Measurements from ENCODE around the gene SYT9.

The SYT9 gene

DNA sequence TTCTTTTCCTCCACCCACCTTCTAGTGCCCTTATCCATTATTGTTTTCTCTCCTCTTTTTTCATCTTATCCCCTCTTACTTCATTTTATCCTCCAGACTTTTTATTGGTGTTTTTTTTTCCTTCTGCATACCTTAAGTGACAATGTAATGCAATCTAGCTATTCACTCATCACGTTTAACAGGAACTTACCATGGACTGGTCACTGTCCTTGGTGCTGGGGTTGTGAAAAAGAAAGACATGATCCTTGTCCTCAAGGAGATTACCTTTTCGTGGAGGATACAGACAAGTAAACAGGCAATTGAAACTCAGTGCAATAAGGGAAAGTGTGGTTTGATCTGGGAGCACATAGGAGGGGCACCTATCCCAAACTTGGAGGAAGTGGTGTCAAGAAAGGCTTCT lies 20.7 kb downstream of the SYT9 start:
- H3K27ac ChIP-seq (ENCODE audit: low read depth, low read length) = no peak overlapping the region
- no peak overlapping the region for H3K4me3 ChIP-seq (ENCODE audit: low read depth, low read length)
- H3K9me3 ChIP-seq (ENCODE audit: control insufficient read depth, insufficient read depth, low read depth, low read length) = no peaks in the 10 kb centered on the region
- H3K9ac ChIP-seq (ENCODE audit: low read length) = no peak overlapping the region
- H3K36me3 ChIP-seq (ENCODE audit: control insufficient read depth, insufficient read depth, low read length) = no peaks in the 10 kb centered on the region
- no peaks in the 10 kb centered on the region for H3K27me3 ChIP-seq (ENCODE audit: control insufficient read depth, insufficient read depth, low read length)
- no peaks in the 10 kb centered on the region for H3K4me1 ChIP-seq (ENCODE audit: control insufficient read depth, insufficient read depth, low read length)

- H3K9me3 ChIP-seq (ENCODE audit: control insufficient read depth, insufficient read depth, low read depth, low read length) = no peaks in the 10 kb centered on the region
- H3K27ac ChIP-seq (ENCODE audit: low read depth, low read length) = no peak overlapping the region
- no peaks in the 10 kb centered on the region for H3K4me1 ChIP-seq (ENCODE audit: control insufficient read depth, insufficient read depth, low read length)
- H3K9ac ChIP-seq (ENCODE audit: low read length) = no peak overlapping the region
- H3K27me3 ChIP-seq (ENCODE audit: control insufficient read depth, insufficient read depth, low read length) = no peaks in the 10 kb centered on the region
- no peak overlapping the region for H3K4me3 ChIP-seq (ENCODE audit: low read depth, low read length)
- no peaks in the 10 kb centered on the region for H3K36me3 ChIP-seq (ENCODE audit: control insufficient read depth, insufficient read depth, low read length)
These were observed 23.4 kb downstream of the SYT9 start for GRCh38 chr11:7275133-7275532.

GRCh38 chr11:7278314-7278917 lies 26.7 kb downstream of the SYT9 start:
- no peak overlapping the region for H3K9ac ChIP-seq (ENCODE audit: low read length)
- no peak overlapping the region for H3K4me3 ChIP-seq (ENCODE audit: low read depth, low read length)
- no peaks in the 10 kb centered on the region for H3K4me1 ChIP-seq (ENCODE audit: control insufficient read depth, insufficient read depth, low read length)
- no peak overlapping the region for H3K27ac ChIP-seq (ENCODE audit: low read depth, low read length)
- no peaks in the 10 kb centered on the region for H3K9me3 ChIP-seq (ENCODE audit: control insufficient read depth, insufficient read depth, low read depth, low read length)
- H3K27me3 ChIP-seq (ENCODE audit: control insufficient read depth, insufficient read depth, low read length) = no peaks in the 10 kb centered on the region
- no peaks in the 10 kb centered on the region for H3K36me3 ChIP-seq (ENCODE audit: control insufficient read depth, insufficient read depth, low read length)

GRCh38 chr11:7279676-7280075 lies 28.0 kb downstream of the SYT9 start:
- H3K9ac ChIP-seq (ENCODE audit: low read length) = no peak overlapping the region
- no peaks in the 10 kb centered on the region for H3K36me3 ChIP-seq (ENCODE audit: control insufficient read depth, insufficient read depth, low read length)
- H3K4me3 ChIP-seq (ENCODE audit: low read depth, low read length) = no peak overlapping the region
- no peaks in the 10 kb centered on the region for H3K27me3 ChIP-seq (ENCODE audit: control insufficient read depth, insufficient read depth, low read length)
- no peaks in the 10 kb centered on the region for H3K4me1 ChIP-seq (ENCODE audit: control insufficient read depth, insufficient read depth, low read length)
- H3K9me3 ChIP-seq (ENCODE audit: control insufficient read depth, insufficient read depth, low read depth, low read length) = no peaks in the 10 kb centered on the region
- no peak overlapping the region for H3K27ac ChIP-seq (ENCODE audit: low read depth, low read length)

DNA sequence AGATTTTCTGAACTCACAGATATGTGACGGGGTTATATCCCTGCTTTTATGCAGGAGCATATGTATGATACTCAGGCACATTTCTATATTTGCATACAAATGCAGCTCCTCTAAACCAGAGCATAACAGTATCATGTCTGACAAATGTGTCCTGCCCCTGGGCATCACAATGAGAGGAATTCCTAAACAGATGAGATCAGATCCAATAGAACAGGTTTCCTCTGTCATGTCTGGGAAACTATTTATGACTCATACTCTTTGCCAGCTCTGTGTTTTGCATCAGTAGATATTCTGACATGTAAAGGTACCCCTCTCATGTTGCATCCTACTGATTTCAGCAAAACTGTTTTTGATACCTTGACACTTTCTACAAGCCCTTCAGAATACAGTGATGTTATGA lies 29.4 kb downstream of the SYT9 start:
- Histone ChIP-seq H3K4me1 (ENCODE audit: control insufficient read depth, insufficient read depth, low read length) (no peaks in the 10 kb centered on the region), H3K27me3 (ENCODE audit: control insufficient read depth, insufficient read depth, low read length) (no peaks in the 10 kb centered on the region), H3K4me3 (ENCODE audit: low read depth, low read length) (no peak overlapping the region), H3K9ac (ENCODE audit: low read length) (no peak overlapping the region), H3K27ac (ENCODE audit: low read depth, low read length) (no peak overlapping the region), H3K36me3 (ENCODE audit: control insufficient read depth, insufficient read depth, low read length) (no peaks in the 10 kb centered on the region), H3K9me3 (ENCODE audit: control insufficient read depth, insufficient read depth, low read depth, low read length) (peaks cover 8% of the 10 kb centered on the region)

GRCh38 chr11:7281809-7282208 lies 30.1 kb downstream of the SYT9 start:
- Histone ChIP-seq H3K36me3 (ENCODE audit: control insufficient read depth, insufficient read depth, low read length) (no peaks in the 10 kb centered on the region), H3K4me3 (ENCODE audit: low read depth, low read length) (no peak overlapping the region), H3K9me3 (ENCODE audit: control insufficient read depth, insufficient read depth, low read depth, low read length) (peaks cover 13% of the 10 kb centered on the region), H3K9ac (ENCODE audit: low read length) (no peak overlapping the region), H3K27ac (ENCODE audit: low read depth, low read length) (no peak overlapping the region), H3K4me1 (ENCODE audit: control insufficient read depth, insufficient read depth, low read length) (no peaks in the 10 kb centered on the region), H3K27me3 (ENCODE audit: control insufficient read depth, insufficient read depth, low read length) (no peaks in the 10 kb centered on the region)

DNA sequence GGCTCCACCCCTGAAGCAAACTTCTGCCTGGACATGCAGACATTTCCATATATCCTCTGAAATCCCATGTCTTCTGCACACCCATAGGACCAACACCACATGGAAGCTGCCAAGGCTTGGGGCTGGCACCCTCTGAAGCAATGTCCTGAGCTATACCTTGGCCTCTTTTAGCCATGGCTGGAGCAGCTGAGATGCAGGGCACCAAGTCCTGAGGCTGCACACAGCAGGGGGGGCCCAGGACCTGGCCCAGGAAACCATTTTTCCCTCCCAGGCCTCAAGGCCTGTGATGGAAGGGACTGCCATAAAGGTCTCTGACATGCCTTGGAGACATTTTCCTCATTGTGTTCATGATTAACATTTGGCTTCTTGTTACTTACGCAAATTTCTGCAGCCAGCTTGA lies 34.5 kb downstream of the SYT9 start:
- H3K4me1 ChIP-seq (ENCODE audit: control insufficient read depth, insufficient read depth, low read length) = no peaks in the 10 kb centered on the region
- no peak overlapping the region for H3K4me3 ChIP-seq (ENCODE audit: low read depth, low read length)
- H3K9me3 ChIP-seq (ENCODE audit: control insufficient read depth, insufficient read depth, low read depth, low read length) = peaks cover 13% of the 10 kb centered on the region
- no peak overlapping the region for H3K9ac ChIP-seq (ENCODE audit: low read length)
- H3K36me3 ChIP-seq (ENCODE audit: control insufficient read depth, insufficient read depth, low read length) = no peaks in the 10 kb centered on the region
- no peaks in the 10 kb centered on the region for H3K27me3 ChIP-seq (ENCODE audit: control insufficient read depth, insufficient read depth, low read length)
- H3K27ac ChIP-seq (ENCODE audit: low read depth, low read length) = no peak overlapping the region

GRCh38 chr11:7291100-7291829 lies 39.6 kb downstream of the SYT9 start:
- no peak overlapping the region for H3K9ac ChIP-seq (ENCODE audit: low read length)
- H3K4me3 ChIP-seq (ENCODE audit: low read depth, low read length) = no peak overlapping the region
- H3K4me1 ChIP-seq (ENCODE audit: control insufficient read depth, insufficient read depth, low read length) = no peaks in the 10 kb centered on the region
- H3K27me3 ChIP-seq (ENCODE audit: control insufficient read depth, insufficient read depth, low read length) = no peaks in the 10 kb centered on the region
- peaks cover 3% of the 10 kb centered on the region for H3K9me3 ChIP-seq (ENCODE audit: control insufficient read depth, insufficient read depth, low read depth, low read length)
- no peak overlapping the region for H3K27ac ChIP-seq (ENCODE audit: low read depth, low read length)
- no peaks in the 10 kb centered on the region for H3K36me3 ChIP-seq (ENCODE audit: control insufficient read depth, insufficient read depth, low read length)

GRCh38 chr11:7292922-7293321 lies 41.2 kb downstream of the SYT9 start:
- Histone ChIP-seq H3K4me3 (ENCODE audit: low read depth, low read length) (no peak overlapping the region), H3K9me3 (ENCODE audit: control insufficient read depth, insufficient read depth, low read depth, low read length) (no peaks in the 10 kb centered on the region), H3K36me3 (ENCODE audit: control insufficient read depth, insufficient read depth, low read length) (no peaks in the 10 kb centered on the region), H3K27ac (ENCODE audit: low read depth, low read length) (no peak overlapping the region), H3K9ac (ENCODE audit: low read length) (no peak overlapping the region), H3K4me1 (ENCODE audit: control insufficient read depth, insufficient read depth, low read length) (no peaks in the 10 kb centered on the region), H3K27me3 (ENCODE audit: control insufficient read depth, insufficient read depth, low read length) (no peaks in the 10 kb centered on the region)

DNA sequence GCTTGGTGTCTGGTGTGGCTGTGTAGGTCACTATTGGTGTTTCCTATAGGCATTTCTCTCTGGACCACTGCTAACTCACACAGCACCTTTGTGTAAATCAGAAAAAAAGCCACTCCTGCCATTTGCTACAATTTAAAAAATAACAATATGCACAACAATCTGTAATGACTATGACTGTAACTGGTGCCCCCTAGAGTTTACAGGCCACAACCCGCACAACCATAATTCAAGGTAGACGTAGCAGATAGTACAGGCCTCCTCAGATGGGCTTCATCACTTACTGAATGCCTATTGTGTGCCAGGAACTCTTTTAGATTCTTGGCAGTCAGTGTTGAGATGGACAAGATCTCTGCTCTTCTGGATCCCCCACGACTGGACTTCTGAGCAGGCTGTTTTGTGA lies 47.7 kb downstream of the SYT9 start:
- no peaks in the 10 kb centered on the region for H3K9me3 ChIP-seq (ENCODE audit: control insufficient read depth, insufficient read depth, low read depth, low read length)
- no peak overlapping the region for H3K9ac ChIP-seq (ENCODE audit: low read length)
- H3K4me1 ChIP-seq (ENCODE audit: control insufficient read depth, insufficient read depth, low read length) = no peaks in the 10 kb centered on the region

GRCh38 chr11:7300281-7300680 lies 48.6 kb downstream of the SYT9 start:
- H3K27me3 ChIP-seq (ENCODE audit: control insufficient read depth, insufficient read depth, low read length) = no peaks in the 10 kb centered on the region
- H3K4me3 ChIP-seq (ENCODE audit: low read depth, low read length) = no peak overlapping the region
- no peaks in the 10 kb centered on the region for H3K36me3 ChIP-seq (ENCODE audit: control insufficient read depth, insufficient read depth, low read length)
- H3K4me1 ChIP-seq (ENCODE audit: control insufficient read depth, insufficient read depth, low read length) = no peaks in the 10 kb centered on the region
- no peak overlapping the region for H3K27ac ChIP-seq (ENCODE audit: low read depth, low read length)
- no peak overlapping the region for H3K9ac ChIP-seq (ENCODE audit: low read length)
- no peaks in the 10 kb centered on the region for H3K9me3 ChIP-seq (ENCODE audit: control insufficient read depth, insufficient read depth, low read depth, low read length)

More for the DNA sequence above, 47.7 kb downstream of the SYT9 start:
- Histone ChIP-seq H3K36me3 (ENCODE audit: control insufficient read depth, insufficient read depth, low read length) (no peaks in the 10 kb centered on the region), H3K27ac (ENCODE audit: low read depth, low read length) (no peak overlapping the region), H3K27me3 (ENCODE audit: control insufficient read depth, insufficient read depth, low read length) (no peaks in the 10 kb centered on the region), H3K4me3 (ENCODE audit: low read depth, low read length) (no peak overlapping the region)
